Testis (tissue), 5 donors: ENCODE results near the gene FAM47E. TPM values are rescaled to one million over a fixed set of nuclear protein-coding genes. Genes with fewer than 3 reads are reported as not detected.

Experiments used
- DNase-seq: peaks from one replicate; pipeline ENCODE4 v3.0.0-alpha.2; 2019
- H3K27ac ChIP-seq, 2 donors: fragments of 200-600 bp; sonication (generic); one replicate each; pipeline ENCODE4 v1.5.1; 2019
- H3K27me3 ChIP-seq: fragments of 200-600 bp; sonication (generic); one replicate; pipeline ENCODE4 v1.5.1; 2019
- H3K36me3 ChIP-seq: fragments of 200-600 bp; sonication (generic); one replicate; pipeline ENCODE4 v1.5.1; 2017; ENCODE audit warnings: low read depth; ENCODE audit errors: missing control alignments
- H3K4me1 ChIP-seq: fragments of 200-600 bp; sonication (generic); one replicate; pipeline ENCODE4 v1.5.1; 2019
- H3K4me3 ChIP-seq, 2 donors: fragments of 200-600 bp; sonication (generic); one replicate each; pipeline ENCODE4 v1.5.1; 2017 to 2019
- H3K9me3 ChIP-seq: fragments of 200-600 bp; sonication (generic); one replicate; pipeline ENCODE4 v1.5.1; 2017
- CTCF ChIP-seq, 3 experiments: fragments of 450-650 bp in 2 of 3; fragments of 200-600 bp in 1 of 3; sonication (generic) in 1 of 3; IDR thresholded peaks; one replicate each; pipeline ENCODE4 v1.5.1; 2016 to 2019; ENCODE audit warnings: antibody characterized with exemption in 3 of 3, mild to moderate bottlenecking in 2 of 3, moderate library complexity in 1 of 3
- POLR2A ChIP-seq: fragments of 450-650 bp; IDR thresholded peaks from one replicate; pipeline ENCODE4 v1.6.1; 2017; ENCODE audit warnings: antibody characterized with exemption, mild to moderate bottlenecking, moderate library complexity
- WGBS, 2 donors: methylation state at CpG; one replicate each; pipeline ENCODE4 v1.1.5; 2018; 5-methylcytosine and 5-hydroxymethylcytosine counted together
- intact Hi-C: fragments of 100-400 bp; cut with DNase I; formaldehyde crosslinking; loops from one replicate; pipeline ENCODE4 v1.15.1; 2023; ENCODE audit warnings: low total_unique reads
- long read RNA-seq, 2 donors: transcript quantifications; one replicate each; lab custom pipeline, GENCODE V29; 2026
- polyA plus RNA-seq: library from polyadenylated mRNA; stranded (reverse); fragments of 350-450 nt; fragmentation: Illumina TruSeq; extraction: RNeasy Lipid Tissue Mini Kit (QIAGEN cat#74804); gene quantifications from one replicate; pipeline ENCODE4 v1.2.3, GENCODE V29; 2014; ENCODE audit warnings: low read depth, low replicate concordance; ENCODE audit not compliant: insufficient read depth
- total RNA-seq, 2 donors: library from RNA; depleted of rRNA; stranded (reverse); fragments of >200 nt; gene quantifications; one replicate each; pipeline ENCODE4 v1.2.3, GENCODE V29; 2016

Gene FAM47E
- 10 to 100 TPM; 11.0 to 15.4 TPM for total RNA-seq
- polyA plus RNA-seq: 22.8 TPM
- long read RNA-seq, donor 1: 0 reads
- long read RNA-seq, donor 2: 0 reads

DNA sequence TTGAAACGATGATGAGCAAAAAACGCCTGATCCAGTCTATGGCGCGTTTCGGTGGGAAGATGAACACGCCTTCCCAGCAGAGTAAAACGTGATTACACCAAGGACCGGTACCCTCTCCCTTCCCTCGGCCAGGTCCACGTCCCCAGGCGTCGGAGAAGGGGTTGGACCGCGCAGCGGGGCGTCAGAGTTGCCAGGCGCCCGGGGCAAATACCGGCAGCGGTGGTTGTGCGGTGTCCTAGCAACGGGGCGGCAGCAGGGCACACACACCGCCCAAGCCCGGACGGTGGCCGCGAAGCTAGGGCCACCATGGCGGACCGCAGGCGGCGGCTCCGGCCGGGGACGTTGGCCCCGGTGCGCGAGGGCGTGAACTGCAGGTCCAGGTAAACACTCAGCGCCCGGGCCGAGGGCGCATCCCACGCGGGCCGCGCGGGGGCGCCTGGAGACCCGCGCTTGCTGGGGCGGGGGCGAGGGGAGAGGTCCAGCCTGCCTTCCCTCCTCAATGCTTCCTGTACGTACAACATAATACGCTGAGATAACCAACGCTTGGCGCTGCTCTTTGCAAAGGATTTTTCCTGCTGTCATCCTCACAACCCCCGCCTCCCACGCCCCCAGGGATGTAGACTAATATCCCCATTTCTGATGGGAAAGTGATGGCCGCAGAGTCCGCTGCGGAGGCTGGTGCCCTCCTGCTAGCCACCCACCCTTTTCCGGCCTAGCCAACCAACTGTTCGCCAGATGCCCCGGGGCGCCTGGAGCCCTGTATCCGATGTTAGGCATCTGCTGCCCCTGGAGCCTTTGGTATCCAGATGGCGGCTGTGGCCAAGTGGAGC is at the start of gene FAM47E:
Gene FAM47E, plus strand, starts transcription at position 281 of the 830 bp plus-strand sequence. Its CDS starts 26 bp downstream, at position 307.
- H3K4me1 ChIP-seq: peaks cover 4% of the 10 kb centered on the region
- H3K4me3 ChIP-seq: peak within 1 kb of the TSS; percentile 60 to 62
- no peaks in the 10 kb centered on the region for H3K36me3 ChIP-seq
- intact Hi-C loops: no loop called here
- TF ChIP-seq CTCF (IDR thresholded peaks at IDR 0.05): peak in 2 of 3 experiments; percentile 8 to 10
- no peak for TF ChIP-seq POLR2A
- H3K27me3 ChIP-seq: no peaks in the 10 kb centered on the region
- no peaks in the 10 kb centered on the region for H3K9me3 ChIP-seq
- peak; percentile 90 for DNase-seq
- peak within 1 kb of the TSS in 1 of 2 donors; percentile 44 for H3K27ac ChIP-seq
- 5% methylated on average over 35 to 68 of the region's 68 CpGs for WGBS, 2 donors

DNA sequence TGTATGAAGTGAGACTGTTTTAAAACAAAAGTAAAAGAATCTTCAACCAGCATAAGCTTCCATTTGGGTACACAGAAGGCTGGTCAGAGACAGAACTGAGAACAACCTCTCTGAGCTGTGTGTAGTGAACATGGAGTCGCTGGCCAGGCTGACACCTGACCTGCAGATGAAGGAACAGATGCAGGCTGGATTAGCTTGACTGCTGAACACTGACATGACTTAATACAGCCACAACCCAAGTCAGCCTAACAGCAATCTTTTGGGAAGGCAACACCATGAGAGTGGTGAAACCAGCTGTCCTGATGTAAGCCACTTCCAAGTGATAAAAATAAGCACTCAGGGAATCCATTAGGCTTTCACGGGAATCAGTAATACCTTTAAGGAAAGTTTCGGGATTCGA is 48.0 kb upstream of the FAM47E start:
- Histone ChIP-seq H3K4me1 (peaks cover 28% of the 10 kb centered on the region), H3K4me3 (no peak overlapping the region), H3K36me3 (no peaks in the 10 kb centered on the region), H3K27ac (no peak overlapping the region), H3K9me3 (no peaks in the 10 kb centered on the region), H3K27me3 (no peaks in the 10 kb centered on the region)
- intact Hi-C loops: no loop called here
- TF ChIP-seq CTCF (IDR thresholded peaks at IDR 0.05): no peak
- TF ChIP-seq POLR2A: no peak
- 71 to 81% methylated on average over 4 of the region's 4 CpGs for WGBS, 2 donors
- no peak for DNase-seq

DNA sequence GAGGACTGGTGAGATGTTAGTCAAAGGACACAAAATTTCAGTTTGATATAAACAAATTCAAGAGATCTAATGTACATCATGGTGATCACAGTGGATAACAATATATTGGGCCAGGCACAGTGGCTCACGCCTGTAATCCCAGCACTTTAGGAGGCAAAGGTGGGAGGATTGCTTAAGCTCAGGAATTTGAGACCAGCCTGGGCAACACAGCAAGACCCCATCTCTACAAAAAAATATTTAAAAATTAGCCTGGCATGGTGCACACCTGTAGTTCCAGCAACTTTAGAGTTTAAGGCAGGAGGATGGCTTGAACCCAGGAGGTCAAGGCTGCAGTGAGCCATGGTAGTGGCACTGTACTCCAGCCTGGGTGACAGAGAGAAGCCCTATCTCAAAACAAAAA is 46.6 kb upstream of the FAM47E start:
- peaks cover 26% of the 10 kb centered on the region for H3K4me1 ChIP-seq

DNA sequence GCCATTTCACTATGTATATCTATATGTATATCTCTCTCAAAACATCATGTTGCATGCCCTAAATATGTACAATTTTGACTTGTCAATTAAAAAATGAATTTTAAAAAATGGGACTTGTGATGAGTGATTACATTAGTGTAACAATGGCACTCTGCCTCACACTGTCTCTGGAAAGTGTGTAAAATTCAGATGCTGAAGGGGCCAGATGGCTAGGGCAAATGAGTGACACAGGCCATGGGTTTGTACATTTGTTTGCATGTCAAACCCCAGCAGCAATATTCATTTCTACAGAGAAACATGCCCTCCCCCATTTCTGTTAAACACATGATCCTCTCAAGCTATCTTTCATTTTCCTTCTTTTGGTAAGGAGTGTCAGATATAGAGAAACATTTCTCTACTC is 46.0 kb upstream of the FAM47E start:
- no peaks in the 10 kb centered on the region for H3K27me3 ChIP-seq
- TF ChIP-seq POLR2A (no peak), CTCF (IDR thresholded peaks at IDR 0.05) (no peak)
- no peaks in the 10 kb centered on the region for H3K9me3 ChIP-seq
- DNase-seq: no peak
- H3K4me3 ChIP-seq: no peak overlapping the region
- intact Hi-C loops: no loop called here
- H3K27ac ChIP-seq: no peak overlapping the region
- no peaks in the 10 kb centered on the region for H3K36me3 ChIP-seq
- H3K4me1 ChIP-seq: peaks cover 27% of the 10 kb centered on the region

More for the DNA sequence above, 46.6 kb upstream of the FAM47E start:
- H3K27ac ChIP-seq: no peak overlapping the region
- no peaks in the 10 kb centered on the region for H3K9me3 ChIP-seq
- H3K36me3 ChIP-seq: no peaks in the 10 kb centered on the region
- no peak for DNase-seq
- TF ChIP-seq CTCF (IDR thresholded peaks at IDR 0.05): no peak
- TF ChIP-seq POLR2A: no peak
- intact Hi-C loops: no loop called here
- 100% methylated on average over 1 of the region's 1 CpG for WGBS, 2 donors
- no peak overlapping the region for H3K4me3 ChIP-seq
- H3K27me3 ChIP-seq: no peaks in the 10 kb centered on the region
